Measurements from ENCODE around the gene EEF2K.
"Not testable (repeated sequence)": the region's sequence is repeated elsewhere in the genome, so short reads cannot be mapped to it uniquely, and the experiment has no call there.

GRCh38 chr16:22196559-22197168 is 9.4 kb upstream of the EEF2K start:
- not testable (repeated sequence) for TF ChIP-seq EZH2phosphoT487 (IDR thresholded peaks at IDR 0.05; ENCODE audit: borderline replicate concordance, low read length); CTCF (IDR thresholded peaks at IDR 0.05; ENCODE audit: low read depth, low read length, poor library complexity, severe bottlenecking)

Data from DOHH2 (cell line).